GM23248 (cell line): ENCODE measurements around the gene ITSN2.

ENCODE experiments used
- EZH2 ChIP-seq: fragments of 200-600 bp; sonication (generic); IDR thresholded peaks from 2 replicates; pipeline ENCODE4 v1.6.1; 2018; ENCODE audit warnings: antibody characterized with exemption, mild to moderate bottlenecking; ENCODE audit not compliant: insufficient read depth, poor library complexity, severe bottlenecking
- EZH2phosphoT487 ChIP-seq: fragments of 200-600 bp; sonication (generic); IDR thresholded peaks from 2 replicates; pipeline ENCODE4 v1.6.1; 2018; ENCODE audit warnings: antibody characterized with exemption, moderate library complexity, mild to moderate bottlenecking, low read depth; ENCODE audit not compliant: insufficient read depth

- TF ChIP-seq EZH2phosphoT487 (no peak), EZH2 (no peak)
Measured at GRCh38 chr2:24159708-24160107, 200.6 kb downstream of the ITSN2 start.
